Liver (tissue), 9 donors: ENCODE results near the gene GRM2. TPM values are rescaled to one million over a fixed set of nuclear protein-coding genes. Genes with fewer than 3 reads are reported as not detected.
A peak's percentile ranks its signal among the peaks of the same experiment; 100 is the strongest.

ENCODE experiments used
- DNase-seq: peaks from one replicate; pipeline ENCODE4 v3.0.0-alpha.2; 2017; ENCODE audit warnings: low spot score
- H3K27ac ChIP-seq, 2 donors: one replicate each; pipeline ENCODE4 v1.7.0; 2013; ENCODE audit warnings: inconsistent platforms in 2 of 2, low read length in 2 of 2, control low read depth in 1 of 2, low read depth in 1 of 2, mild to moderate bottlenecking in 1 of 2
- H3K27me3 ChIP-seq, 4 donors: one replicate each; pipeline versions ENCODE4 v1.6.1 to v1.7.0; 2013; ENCODE audit warnings: low read length in 3 of 4, inconsistent platforms in 1 of 4, mild to moderate bottlenecking in 1 of 4, moderate library complexity in 1 of 4; ENCODE audit not compliant: control insufficient read depth in 4 of 4, insufficient read depth in 4 of 4
- H3K36me3 ChIP-seq, 4 donors: one replicate each; pipeline versions ENCODE4 v1.6.1 to v1.7.0; 2013; ENCODE audit warnings: low read length in 3 of 4, mild to moderate bottlenecking in 3 of 4, low read depth in 1 of 4, moderate library complexity in 1 of 4; ENCODE audit not compliant: control insufficient read depth in 4 of 4, insufficient read depth in 3 of 4
- H3K4me1 ChIP-seq, 4 donors: one replicate each; pipeline versions ENCODE4 v1.6.1 to v1.7.0; 2013; ENCODE audit warnings: low read length in 3 of 4, mild to moderate bottlenecking in 3 of 4, moderate library complexity in 1 of 4; ENCODE audit not compliant: control insufficient read depth in 4 of 4, insufficient read depth in 4 of 4
- H3K4me3 ChIP-seq, 3 donors: one replicate each; pipeline versions ENCODE4 v1.6.1 to v1.7.0; 2013; ENCODE audit warnings: low read length in 3 of 3, control low read depth in 1 of 3, low read depth in 1 of 3, mild to moderate bottlenecking in 1 of 3
- H3K9ac ChIP-seq, 2 donors: one replicate each; pipeline ENCODE4 v1.7.0; 2013; ENCODE audit warnings: low read length in 2 of 2, mild to moderate bottlenecking in 2 of 2, moderate library complexity in 2 of 2, control low read depth in 1 of 2, low read depth in 1 of 2
- H3K9me3 ChIP-seq, 4 donors: one replicate each; pipeline versions ENCODE4 v1.6.1 to v1.7.0; 2013; ENCODE audit warnings: low read length in 3 of 4; ENCODE audit not compliant: control insufficient read depth in 4 of 4
- EGR1 ChIP-seq, 2 donors: IDR thresholded peaks; 2 replicates each; pipeline ENCODE4 v1.6.1; 2016 to 2018; ENCODE audit warnings: antibody characterized with exemption in 2 of 2, low read depth in 2 of 2
- FOXA1 ChIP-seq: IDR thresholded peaks from 2 replicates; pipeline ENCODE4 v1.6.1; 2016; ENCODE audit warnings: antibody characterized with exemption
- FOXA2 ChIP-seq: IDR thresholded peaks from 2 replicates; pipeline ENCODE4 v1.6.1; 2016; ENCODE audit warnings: antibody characterized with exemption
- GABPA ChIP-seq, 2 donors: IDR thresholded peaks in 1 of 2; conservative IDR thresholded peaks in 1 of 2; 2 replicates each; pipeline ENCODE4 v1.6.1; 2016; ENCODE audit warnings: antibody characterized with exemption in 2 of 2, mild to moderate bottlenecking in 1 of 2, moderate library complexity in 1 of 2
- HNF4A ChIP-seq, 2 donors: conservative IDR thresholded peaks; 2 replicates each; pipeline ENCODE4 v1.6.1; 2016; ENCODE audit warnings: antibody characterized with exemption in 2 of 2, mild to moderate bottlenecking in 2 of 2
- HNF4G ChIP-seq: IDR thresholded peaks from 2 replicates; pipeline ENCODE4 v1.6.1; 2016; ENCODE audit warnings: antibody characterized with exemption
- JUND ChIP-seq, 2 donors: IDR thresholded peaks; 2 replicates each; pipeline ENCODE4 v1.6.1; 2016; ENCODE audit warnings: antibody characterized with exemption in 2 of 2
- NR2F2 ChIP-seq: IDR thresholded peaks from 2 replicates; pipeline ENCODE4 v1.6.1; 2016; ENCODE audit warnings: antibody characterized with exemption
- RAD21 ChIP-seq, 2 donors: IDR thresholded peaks; 2 replicates each; pipeline ENCODE4 v1.6.1; 2016; ENCODE audit warnings: antibody characterized with exemption in 2 of 2, mild to moderate bottlenecking in 2 of 2
- RXRA ChIP-seq, 2 donors: IDR thresholded peaks; 2 replicates each; pipeline ENCODE4 v1.6.1; 2017 to 2018; ENCODE audit warnings: antibody characterized with exemption in 2 of 2, mild to moderate bottlenecking in 1 of 2
- SP1 ChIP-seq: IDR thresholded peaks from 2 replicates; pipeline ENCODE4 v1.6.1; 2018; ENCODE audit warnings: antibody characterized with exemption, mild to moderate bottlenecking
- TAF1 ChIP-seq: conservative IDR thresholded peaks from 2 replicates; pipeline ENCODE4 v1.6.1; 2016; ENCODE audit warnings: antibody characterized with exemption, mild to moderate bottlenecking
- YY1 ChIP-seq: IDR thresholded peaks from 2 replicates; pipeline ENCODE4 v1.6.1; 2016; ENCODE audit warnings: antibody characterized with exemption, mild to moderate bottlenecking
- WGBS: extraction: QIAGEN DNeasy Blood & Tissue Kit; methylation state at CpG from one replicate; pipeline ENCODE4 v1.1.7; 2013; 5-methylcytosine and 5-hydroxymethylcytosine counted together
- polyA plus RNA-seq, 2 donors: library from polyadenylated mRNA; stranded (reverse) in 1 of 2; unstranded in 1 of 2; fragments of 200-250 nt in 1 of 2; fragments of >200 nt in 1 of 2; fragmentation: Nextera tagmentation in 1 of 2; extraction: Ambion mirVana in 1 of 2; gene quantifications; one replicate each; pipeline versions ENCODE4 v1.2.1 to v1.2.3, GENCODE V29; 2013 to 2015
- total RNA-seq, 2 donors: library from RNA; depleted of rRNA; stranded (reverse); fragments of >200 nt; gene quantifications; one replicate each; pipeline ENCODE4 v1.2.3, GENCODE V29; 2014
- TF ChIP-seq, protein P1 (sequence below): IDR thresholded peaks from 2 replicates; pipeline ENCODE4 v1.6.1; 2016; ENCODE audit warnings: antibody characterized with exemption
- TF ChIP-seq, protein P2 (sequence below): IDR thresholded peaks from 2 replicates; pipeline ENCODE4 v1.6.1; 2016; ENCODE audit warnings: antibody characterized with exemption, mild to moderate bottlenecking
- TF ChIP-seq, protein P3 (sequence below): IDR thresholded peaks from 2 replicates; pipeline ENCODE4 v1.6.1; 2016; ENCODE audit warnings: antibody characterized with exemption
- TF ChIP-seq, protein P4 (sequence below): IDR thresholded peaks from 2 replicates; pipeline ENCODE4 v1.6.1; 2016; ENCODE audit warnings: antibody characterized with exemption
- TF ChIP-seq, protein P5 (sequence below): fragments of 150-350 bp; IDR thresholded peaks from 2 replicates; pipeline ENCODE4 v1.5.1; 2017; ENCODE audit warnings: improper control_type of control experiment, low read depth, low read length; ENCODE audit not compliant: missing input control
- donor health status: healthy.
- donor health status: healthy.
- donor health status: healthy.
- donor health status: healthy.
- donor health status: healthy.

Gene GRM2
- total and polyA plus RNA-seq, 4 donors: 0.02 to 0.08 TPM; not detected in 2

DNA sequence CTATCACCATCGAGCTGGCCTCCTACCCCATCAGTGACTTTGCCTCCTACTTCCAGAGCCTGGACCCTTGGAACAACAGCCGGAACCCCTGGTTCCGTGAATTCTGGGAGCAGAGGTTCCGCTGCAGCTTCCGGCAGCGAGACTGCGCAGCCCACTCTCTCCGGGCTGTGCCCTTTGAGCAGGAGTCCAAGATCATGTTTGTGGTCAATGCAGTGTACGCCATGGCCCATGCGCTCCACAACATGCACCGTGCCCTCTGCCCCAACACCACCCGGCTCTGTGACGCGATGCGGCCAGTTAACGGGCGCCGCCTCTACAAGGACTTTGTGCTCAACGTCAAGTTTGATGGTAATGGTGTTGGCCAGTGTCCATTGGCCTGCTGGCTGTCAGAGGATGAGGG, 6.1 kb downstream of the GRM2 start:
- H3K27me3 ChIP-seq: no peaks in the 10 kb centered on the region
- H3K9me3 ChIP-seq: no peaks in the 10 kb centered on the region
- H3K4me3 ChIP-seq: no peak overlapping the region
- peak; percentile 10 for DNase-seq
- 93% methylated on average over 19 of the region's 19 CpGs for WGBS
- TF ChIP-seq, protein P1, sequence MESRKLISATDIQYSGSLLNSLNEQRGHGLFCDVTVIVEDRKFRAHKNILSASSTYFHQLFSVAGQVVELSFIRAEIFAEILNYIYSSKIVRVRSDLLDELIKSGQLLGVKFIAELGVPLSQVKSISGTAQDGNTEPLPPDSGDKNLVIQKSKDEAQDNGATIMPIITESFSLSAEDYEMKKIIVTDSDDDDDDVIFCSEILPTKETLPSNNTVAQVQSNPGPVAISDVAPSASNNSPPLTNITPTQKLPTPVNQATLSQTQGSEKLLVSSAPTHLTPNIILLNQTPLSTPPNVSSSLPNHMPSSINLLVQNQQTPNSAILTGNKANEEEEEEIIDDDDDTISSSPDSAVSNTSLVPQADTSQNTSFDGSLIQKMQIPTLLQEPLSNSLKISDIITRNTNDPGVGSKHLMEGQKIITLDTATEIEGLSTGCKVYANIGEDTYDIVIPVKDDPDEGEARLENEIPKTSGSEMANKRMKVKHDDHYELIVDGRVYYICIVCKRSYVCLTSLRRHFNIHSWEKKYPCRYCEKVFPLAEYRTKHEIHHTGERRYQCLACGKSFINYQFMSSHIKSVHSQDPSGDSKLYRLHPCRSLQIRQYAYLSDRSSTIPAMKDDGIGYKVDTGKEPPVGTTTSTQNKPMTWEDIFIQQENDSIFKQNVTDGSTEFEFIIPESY: no peak
- TF ChIP-seq NR2F2: no peak
- no peaks in the 10 kb centered on the region for H3K36me3 ChIP-seq
- H3K4me1 ChIP-seq: no peaks in the 10 kb centered on the region
- no peak overlapping the region for H3K27ac ChIP-seq
- no peak overlapping the region for H3K9ac ChIP-seq

DNA sequence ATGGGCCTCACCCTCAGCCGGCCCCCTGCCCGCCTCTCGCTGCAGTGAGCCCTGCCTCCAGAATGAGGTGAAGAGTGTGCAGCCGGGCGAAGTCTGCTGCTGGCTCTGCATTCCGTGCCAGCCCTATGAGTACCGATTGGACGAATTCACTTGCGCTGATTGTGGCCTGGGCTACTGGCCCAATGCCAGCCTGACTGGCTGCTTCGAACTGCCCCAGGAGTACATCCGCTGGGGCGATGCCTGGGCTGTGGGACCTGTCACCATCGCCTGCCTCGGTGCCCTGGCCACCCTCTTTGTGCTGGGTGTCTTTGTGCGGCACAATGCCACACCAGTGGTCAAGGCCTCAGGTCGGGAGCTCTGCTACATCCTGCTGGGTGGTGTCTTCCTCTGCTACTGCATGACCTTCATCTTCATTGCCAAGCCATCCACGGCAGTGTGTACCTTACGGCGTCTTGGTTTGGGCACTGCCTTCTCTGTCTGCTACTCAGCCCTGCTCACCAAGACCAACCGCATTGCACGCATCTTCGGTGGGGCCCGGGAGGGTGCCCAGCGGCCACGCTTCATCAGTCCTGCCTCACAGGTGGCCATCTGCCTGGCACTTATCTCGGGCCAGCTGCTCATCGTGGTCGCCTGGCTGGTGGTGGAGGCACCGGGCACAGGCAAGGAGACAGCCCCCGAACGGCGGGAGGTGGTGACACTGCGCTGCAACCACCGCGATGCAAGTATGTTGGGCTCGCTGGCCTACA, 8.5 kb downstream of the GRM2 start:
- H3K9me3 ChIP-seq: no peaks in the 10 kb centered on the region
- no peak overlapping the region for H3K27ac ChIP-seq
- H3K4me1 ChIP-seq: no peaks in the 10 kb centered on the region
- TF ChIP-seq RAD21 (IDR thresholded peaks at IDR 0.05) (no peak), HNF4A (conservative IDR thresholded peaks at IDR 0.05) (no peak), SP1 (no peak), RXRA (IDR thresholded peaks at IDR 0.05) (no peak), NR2F2 (no peak), GABPA (IDR thresholded peaks at IDR 0.05 in 1 of 2, conservative IDR thresholded peaks at IDR 0.05 in 1 of 2) (no peak), FOXA1 (no peak), YY1 (no peak), TAF1 (no peak), FOXA2 (no peak), HNF4G (no peak), JUND (IDR thresholded peaks at IDR 0.05) (no peak), EGR1 (IDR thresholded peaks at IDR 0.05; ENCODE audit: low read depth in 2 of 2) (no peak)
- TF ChIP-seq, protein P2, sequence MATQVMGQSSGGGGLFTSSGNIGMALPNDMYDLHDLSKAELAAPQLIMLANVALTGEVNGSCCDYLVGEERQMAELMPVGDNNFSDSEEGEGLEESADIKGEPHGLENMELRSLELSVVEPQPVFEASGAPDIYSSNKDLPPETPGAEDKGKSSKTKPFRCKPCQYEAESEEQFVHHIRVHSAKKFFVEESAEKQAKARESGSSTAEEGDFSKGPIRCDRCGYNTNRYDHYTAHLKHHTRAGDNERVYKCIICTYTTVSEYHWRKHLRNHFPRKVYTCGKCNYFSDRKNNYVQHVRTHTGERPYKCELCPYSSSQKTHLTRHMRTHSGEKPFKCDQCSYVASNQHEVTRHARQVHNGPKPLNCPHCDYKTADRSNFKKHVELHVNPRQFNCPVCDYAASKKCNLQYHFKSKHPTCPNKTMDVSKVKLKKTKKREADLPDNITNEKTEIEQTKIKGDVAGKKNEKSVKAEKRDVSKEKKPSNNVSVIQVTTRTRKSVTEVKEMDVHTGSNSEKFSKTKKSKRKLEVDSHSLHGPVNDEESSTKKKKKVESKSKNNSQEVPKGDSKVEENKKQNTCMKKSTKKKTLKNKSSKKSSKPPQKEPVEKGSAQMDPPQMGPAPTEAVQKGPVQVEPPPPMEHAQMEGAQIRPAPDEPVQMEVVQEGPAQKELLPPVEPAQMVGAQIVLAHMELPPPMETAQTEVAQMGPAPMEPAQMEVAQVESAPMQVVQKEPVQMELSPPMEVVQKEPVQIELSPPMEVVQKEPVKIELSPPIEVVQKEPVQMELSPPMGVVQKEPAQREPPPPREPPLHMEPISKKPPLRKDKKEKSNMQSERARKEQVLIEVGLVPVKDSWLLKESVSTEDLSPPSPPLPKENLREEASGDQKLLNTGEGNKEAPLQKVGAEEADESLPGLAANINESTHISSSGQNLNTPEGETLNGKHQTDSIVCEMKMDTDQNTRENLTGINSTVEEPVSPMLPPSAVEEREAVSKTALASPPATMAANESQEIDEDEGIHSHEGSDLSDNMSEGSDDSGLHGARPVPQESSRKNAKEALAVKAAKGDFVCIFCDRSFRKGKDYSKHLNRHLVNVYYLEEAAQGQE: no peak
- TF ChIP-seq, protein P3, sequence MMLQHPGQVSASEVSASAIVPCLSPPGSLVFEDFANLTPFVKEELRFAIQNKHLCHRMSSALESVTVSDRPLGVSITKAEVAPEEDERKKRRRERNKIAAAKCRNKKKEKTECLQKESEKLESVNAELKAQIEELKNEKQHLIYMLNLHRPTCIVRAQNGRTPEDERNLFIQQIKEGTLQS: no peak
- TF ChIP-seq, protein P4, sequence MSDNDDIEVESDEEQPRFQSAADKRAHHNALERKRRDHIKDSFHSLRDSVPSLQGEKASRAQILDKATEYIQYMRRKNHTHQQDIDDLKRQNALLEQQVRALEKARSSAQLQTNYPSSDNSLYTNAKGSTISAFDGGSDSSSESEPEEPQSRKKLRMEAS: no peak
- TF ChIP-seq, protein P5, sequence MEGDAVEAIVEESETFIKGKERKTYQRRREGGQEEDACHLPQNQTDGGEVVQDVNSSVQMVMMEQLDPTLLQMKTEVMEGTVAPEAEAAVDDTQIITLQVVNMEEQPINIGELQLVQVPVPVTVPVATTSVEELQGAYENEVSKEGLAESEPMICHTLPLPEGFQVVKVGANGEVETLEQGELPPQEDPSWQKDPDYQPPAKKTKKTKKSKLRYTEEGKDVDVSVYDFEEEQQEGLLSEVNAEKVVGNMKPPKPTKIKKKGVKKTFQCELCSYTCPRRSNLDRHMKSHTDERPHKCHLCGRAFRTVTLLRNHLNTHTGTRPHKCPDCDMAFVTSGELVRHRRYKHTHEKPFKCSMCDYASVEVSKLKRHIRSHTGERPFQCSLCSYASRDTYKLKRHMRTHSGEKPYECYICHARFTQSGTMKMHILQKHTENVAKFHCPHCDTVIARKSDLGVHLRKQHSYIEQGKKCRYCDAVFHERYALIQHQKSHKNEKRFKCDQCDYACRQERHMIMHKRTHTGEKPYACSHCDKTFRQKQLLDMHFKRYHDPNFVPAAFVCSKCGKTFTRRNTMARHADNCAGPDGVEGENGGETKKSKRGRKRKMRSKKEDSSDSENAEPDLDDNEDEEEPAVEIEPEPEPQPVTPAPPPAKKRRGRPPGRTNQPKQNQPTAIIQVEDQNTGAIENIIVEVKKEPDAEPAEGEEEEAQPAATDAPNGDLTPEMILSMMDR: no peak
- TF ChIP-seq, protein P1: no peak
- no peak overlapping the region for H3K9ac ChIP-seq
- H3K4me3 ChIP-seq: no peak overlapping the region
- H3K36me3 ChIP-seq: no peaks in the 10 kb centered on the region
- H3K27me3 ChIP-seq: no peaks in the 10 kb centered on the region
- whole genome bisulfite sequencing: 93% methylated on average over 36 of the region's 36 CpGs
- DNase-seq: no peak
